ENCODE results near the gene OSCP1.

OSCP1 gene

GRCh38 chr1:36443297-36443696 lies 7.0 kb downstream of the OSCP1 start:
- Histone ChIP-seq H3K9me3 (ENCODE audit: insufficient read depth, low read length) (no peaks in the 10 kb centered on the region), H3K27me3 (ENCODE audit: insufficient read depth, insufficient read length) (no peaks in the 10 kb centered on the region), H3K4me1 (ENCODE audit: insufficient read depth, insufficient read length) (no peaks in the 10 kb centered on the region), H3K36me3 (ENCODE audit: insufficient read depth, insufficient read length, low read length) (no peaks in the 10 kb centered on the region), H3K9ac (ENCODE audit: insufficient read length, low read depth) (no peak overlapping the region), H3K4me3 (ENCODE audit: insufficient read length, low read depth) (no peak overlapping the region)
- no peak for TF ChIP-seq ZNF274 (IDR thresholded peaks at IDR 0.05; ENCODE audit: low read depth, low read length)
- no peak for TF ChIP-seq SUZ12 (IDR thresholded peaks at IDR 0.05; ENCODE audit: extremely low read depth, insufficient read depth, insufficient read length)
- no peak for TF ChIP-seq YY1 (IDR thresholded peaks at IDR 0.05; ENCODE audit: insufficient read depth, insufficient read length)
- DNase-seq (ENCODE audit: low read depth, low spot score): no peak

DNA sequence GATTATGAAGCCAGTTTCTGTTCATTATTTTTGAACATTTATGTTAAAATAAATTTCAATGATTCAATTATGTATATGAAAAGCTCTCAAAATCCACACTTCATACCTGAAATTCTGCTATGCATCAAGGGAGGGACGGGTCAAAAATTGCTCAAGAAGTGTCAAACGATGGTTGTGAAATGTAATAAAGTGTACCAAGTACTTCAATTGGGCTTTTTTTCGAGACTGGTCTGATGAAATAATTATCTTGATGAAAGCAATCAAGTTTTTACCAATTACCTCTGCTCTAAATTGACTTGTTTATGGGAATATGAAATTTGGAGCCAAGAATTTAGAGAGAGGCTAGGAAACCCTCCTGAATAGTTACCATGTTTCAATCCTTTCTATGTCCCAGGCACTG lies 7.9 kb downstream of the OSCP1 start:
- DNase-seq (ENCODE audit: low read depth, low spot score): no peak
- TF ChIP-seq YY1 (IDR thresholded peaks at IDR 0.05; ENCODE audit: insufficient read depth, insufficient read length) (no peak), ZNF274 (IDR thresholded peaks at IDR 0.05; ENCODE audit: low read depth, low read length) (no peak), SUZ12 (IDR thresholded peaks at IDR 0.05; ENCODE audit: extremely low read depth, insufficient read depth, insufficient read length) (no peak)
- Histone ChIP-seq H3K4me1 (ENCODE audit: insufficient read depth, insufficient read length) (no peaks in the 10 kb centered on the region), H3K9me3 (ENCODE audit: insufficient read depth, low read length) (no peaks in the 10 kb centered on the region), H3K9ac (ENCODE audit: insufficient read length, low read depth) (no peak overlapping the region), H3K36me3 (ENCODE audit: insufficient read depth, insufficient read length, low read length) (no peaks in the 10 kb centered on the region), H3K27me3 (ENCODE audit: insufficient read depth, insufficient read length) (no peaks in the 10 kb centered on the region), H3K4me3 (ENCODE audit: insufficient read length, low read depth) (no peak overlapping the region)

DNA sequence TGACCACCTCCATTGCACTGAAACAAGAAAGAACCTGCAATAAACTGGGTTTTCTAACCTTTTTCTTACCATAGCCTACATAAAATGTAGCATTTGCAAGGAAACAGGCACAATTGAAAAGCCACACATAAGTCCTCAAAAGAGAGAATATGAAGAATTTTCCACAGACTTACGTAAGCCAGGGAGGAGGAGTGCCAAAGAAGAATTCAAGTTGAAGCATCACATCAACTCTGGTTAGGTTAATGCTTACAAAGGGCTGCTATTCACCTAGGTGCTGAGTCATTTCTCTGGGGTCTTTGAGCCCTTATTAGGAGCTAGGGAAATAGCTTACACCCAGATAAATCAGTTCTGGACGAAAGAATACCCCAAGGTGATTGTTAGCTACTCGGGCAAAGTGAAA lies 9.6 kb downstream of the OSCP1 start:
- no peaks in the 10 kb centered on the region for H3K36me3 ChIP-seq (ENCODE audit: insufficient read depth, insufficient read length, low read length)
- no peaks in the 10 kb centered on the region for H3K27me3 ChIP-seq (ENCODE audit: insufficient read depth, insufficient read length)
- DNase-seq (ENCODE audit: low read depth, low spot score): peak; percentile 16
- no peak overlapping the region for H3K9ac ChIP-seq (ENCODE audit: insufficient read length, low read depth)
- H3K4me1 ChIP-seq (ENCODE audit: insufficient read depth, insufficient read length): no peaks in the 10 kb centered on the region
- TF ChIP-seq SUZ12 (IDR thresholded peaks at IDR 0.05; ENCODE audit: extremely low read depth, insufficient read depth, insufficient read length) (no peak), ZNF274 (IDR thresholded peaks at IDR 0.05; ENCODE audit: low read depth, low read length) (no peak), YY1 (IDR thresholded peaks at IDR 0.05; ENCODE audit: insufficient read depth, insufficient read length) (no peak)
- H3K4me3 ChIP-seq (ENCODE audit: insufficient read length, low read depth): no peak overlapping the region
- no peaks in the 10 kb centered on the region for H3K9me3 ChIP-seq (ENCODE audit: insufficient read depth, low read length)

DNA sequence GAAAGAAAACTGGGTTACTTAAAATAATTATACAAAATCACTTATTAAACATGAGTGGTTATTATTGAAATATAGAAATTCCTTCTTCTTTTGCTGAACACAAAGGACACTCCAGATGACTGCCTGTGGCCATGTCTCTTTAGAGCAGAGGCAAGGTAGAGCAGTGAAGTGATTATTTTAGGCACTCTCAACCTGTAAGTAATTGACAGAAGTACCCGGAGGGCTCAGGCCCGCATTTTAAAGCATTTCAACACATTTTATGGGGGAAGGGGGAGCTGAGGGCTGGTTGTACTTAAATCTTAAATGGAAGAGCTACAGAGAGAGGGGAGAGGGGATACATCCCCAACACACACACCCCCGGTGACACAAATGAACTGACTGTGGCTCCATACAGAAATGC lies 10.2 kb downstream of the OSCP1 start:
- Histone ChIP-seq H3K9ac (ENCODE audit: insufficient read length, low read depth) (no peak overlapping the region), H3K4me3 (ENCODE audit: insufficient read length, low read depth) (no peak overlapping the region), H3K9me3 (ENCODE audit: insufficient read depth, low read length) (no peaks in the 10 kb centered on the region), H3K4me1 (ENCODE audit: insufficient read depth, insufficient read length) (no peaks in the 10 kb centered on the region), H3K27me3 (ENCODE audit: insufficient read depth, insufficient read length) (no peaks in the 10 kb centered on the region), H3K36me3 (ENCODE audit: insufficient read depth, insufficient read length, low read length) (no peaks in the 10 kb centered on the region)
- TF ChIP-seq SUZ12 (IDR thresholded peaks at IDR 0.05; ENCODE audit: extremely low read depth, insufficient read depth, insufficient read length): no peak
- TF ChIP-seq ZNF274 (IDR thresholded peaks at IDR 0.05; ENCODE audit: low read depth, low read length): no peak
- TF ChIP-seq YY1 (IDR thresholded peaks at IDR 0.05; ENCODE audit: insufficient read depth, insufficient read length): no peak
- peak; percentile 32 for DNase-seq (ENCODE audit: low read depth, low spot score)

GRCh38 chr1:36438715-36439114 lies 11.5 kb downstream of the OSCP1 start:
- no peak for DNase-seq (ENCODE audit: low read depth, low spot score)
- H3K9ac ChIP-seq (ENCODE audit: insufficient read length, low read depth): no peak overlapping the region
- no peaks in the 10 kb centered on the region for H3K9me3 ChIP-seq (ENCODE audit: insufficient read depth, low read length)
- TF ChIP-seq ZNF274 (IDR thresholded peaks at IDR 0.05; ENCODE audit: low read depth, low read length) (no peak), YY1 (IDR thresholded peaks at IDR 0.05; ENCODE audit: insufficient read depth, insufficient read length) (no peak), SUZ12 (IDR thresholded peaks at IDR 0.05; ENCODE audit: extremely low read depth, insufficient read depth, insufficient read length) (no peak)
- H3K4me1 ChIP-seq (ENCODE audit: insufficient read depth, insufficient read length): no peaks in the 10 kb centered on the region
- no peaks in the 10 kb centered on the region for H3K27me3 ChIP-seq (ENCODE audit: insufficient read depth, insufficient read length)
- no peaks in the 10 kb centered on the region for H3K36me3 ChIP-seq (ENCODE audit: insufficient read depth, insufficient read length, low read length)
- no peak overlapping the region for H3K4me3 ChIP-seq (ENCODE audit: insufficient read length, low read depth)

DNA sequence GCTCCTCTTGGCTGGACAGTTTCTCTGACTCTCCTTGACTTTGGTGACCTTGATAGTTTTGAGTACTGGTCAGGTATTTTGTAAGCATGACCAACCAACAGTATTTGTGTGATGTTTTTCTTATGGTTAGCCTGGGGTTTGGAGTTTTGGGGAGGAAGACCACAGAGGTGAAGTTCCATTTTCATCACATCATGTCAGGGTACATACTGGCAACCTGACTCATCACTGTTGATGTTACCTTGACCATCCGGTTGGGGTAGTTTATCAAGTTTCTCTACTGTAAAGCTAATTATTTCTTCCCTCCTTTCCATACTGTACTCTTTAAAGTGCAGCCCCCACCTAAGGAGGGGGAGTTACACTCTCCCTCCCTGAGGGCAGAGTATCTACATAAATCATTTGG lies 13.4 kb downstream of the OSCP1 start:
- no peak for TF ChIP-seq SUZ12 (IDR thresholded peaks at IDR 0.05; ENCODE audit: extremely low read depth, insufficient read depth, insufficient read length)
- no peak for TF ChIP-seq ZNF274 (IDR thresholded peaks at IDR 0.05; ENCODE audit: low read depth, low read length)
- TF ChIP-seq YY1 (IDR thresholded peaks at IDR 0.05; ENCODE audit: insufficient read depth, insufficient read length): no peak
- Histone ChIP-seq H3K9me3 (ENCODE audit: insufficient read depth, low read length) (no peaks in the 10 kb centered on the region), H3K4me1 (ENCODE audit: insufficient read depth, insufficient read length) (no peaks in the 10 kb centered on the region), H3K9ac (ENCODE audit: insufficient read length, low read depth) (no peak overlapping the region), H3K27me3 (ENCODE audit: insufficient read depth, insufficient read length) (no peaks in the 10 kb centered on the region), H3K36me3 (ENCODE audit: insufficient read depth, insufficient read length, low read length) (peaks cover 2% of the 10 kb centered on the region), H3K4me3 (ENCODE audit: insufficient read length, low read depth) (no peak overlapping the region)
- no peak for DNase-seq (ENCODE audit: low read depth, low spot score)

DNA sequence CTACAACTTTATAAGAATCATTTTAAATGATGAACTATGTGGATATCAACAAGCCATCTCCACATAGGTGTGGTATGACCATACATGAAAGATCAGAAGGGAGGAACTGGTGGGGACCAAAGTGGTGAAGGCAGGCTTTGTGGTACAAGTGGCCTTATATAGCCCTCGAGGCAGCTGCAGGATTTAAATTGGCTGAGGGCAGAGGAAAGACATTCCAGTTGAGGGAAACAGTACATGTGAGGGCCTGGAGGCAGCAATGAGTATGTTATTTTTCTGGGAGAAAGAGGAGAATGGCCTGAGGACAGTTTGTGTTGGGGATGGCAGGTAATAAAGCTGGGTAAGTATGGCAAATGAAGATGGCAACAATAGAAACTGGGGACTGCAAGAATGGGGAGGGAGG lies 17.1 kb downstream of the OSCP1 start:
- Histone ChIP-seq H3K27me3 (ENCODE audit: insufficient read depth, insufficient read length) (no peaks in the 10 kb centered on the region), H3K9ac (ENCODE audit: insufficient read length, low read depth) (no peak overlapping the region), H3K9me3 (ENCODE audit: insufficient read depth, low read length) (no peaks in the 10 kb centered on the region), H3K4me1 (ENCODE audit: insufficient read depth, insufficient read length) (no peaks in the 10 kb centered on the region), H3K36me3 (ENCODE audit: insufficient read depth, insufficient read length, low read length) (peaks cover 11% of the 10 kb centered on the region), H3K4me3 (ENCODE audit: insufficient read length, low read depth) (no peak overlapping the region)
- DNase-seq (ENCODE audit: low read depth, low spot score): no peak
- TF ChIP-seq ZNF274 (IDR thresholded peaks at IDR 0.05; ENCODE audit: low read depth, low read length) (no peak), SUZ12 (IDR thresholded peaks at IDR 0.05; ENCODE audit: extremely low read depth, insufficient read depth, insufficient read length) (no peak), YY1 (IDR thresholded peaks at IDR 0.05; ENCODE audit: insufficient read depth, insufficient read length) (no peak)

DNA sequence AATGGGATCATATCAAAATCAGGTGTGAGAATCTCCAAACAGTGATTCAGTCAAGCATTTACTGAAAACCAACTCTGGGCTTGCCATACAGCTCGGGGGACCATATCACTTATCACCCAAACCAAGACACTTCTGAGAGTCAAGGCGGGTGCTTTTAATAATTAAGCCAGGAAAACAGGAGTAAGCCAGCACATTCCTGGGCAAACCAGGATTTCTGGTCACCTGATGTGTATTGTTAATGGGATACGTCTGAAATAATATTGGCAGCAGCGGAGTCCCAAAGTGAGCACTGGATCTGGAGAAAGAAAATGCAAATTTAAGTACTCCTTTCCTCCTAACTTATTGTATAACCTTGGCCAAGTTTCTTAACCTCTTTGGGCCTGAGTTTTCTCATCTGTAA lies 17.6 kb downstream of the OSCP1 start:
- peaks cover 11% of the 10 kb centered on the region for H3K36me3 ChIP-seq (ENCODE audit: insufficient read depth, insufficient read length, low read length)
- no peaks in the 10 kb centered on the region for H3K27me3 ChIP-seq (ENCODE audit: insufficient read depth, insufficient read length)
- H3K9me3 ChIP-seq (ENCODE audit: insufficient read depth, low read length): no peaks in the 10 kb centered on the region
- H3K9ac ChIP-seq (ENCODE audit: insufficient read length, low read depth): no peak overlapping the region
- no peak for DNase-seq (ENCODE audit: low read depth, low spot score)
- TF ChIP-seq ZNF274 (IDR thresholded peaks at IDR 0.05; ENCODE audit: low read depth, low read length) (no peak), SUZ12 (IDR thresholded peaks at IDR 0.05; ENCODE audit: extremely low read depth, insufficient read depth, insufficient read length) (no peak), YY1 (IDR thresholded peaks at IDR 0.05; ENCODE audit: insufficient read depth, insufficient read length) (no peak)
- no peaks in the 10 kb centered on the region for H3K4me1 ChIP-seq (ENCODE audit: insufficient read depth, insufficient read length)
- H3K4me3 ChIP-seq (ENCODE audit: insufficient read length, low read depth): no peak overlapping the region

Measured in NT2/D1 (cell line).